Measurements from ENCODE around the gene COQ8B. TPM values are rescaled to one million over a fixed set of nuclear protein-coding genes. Genes with fewer than 3 reads are reported as not detected.

COQ8B gene

GRCh38 chr19:40642757-40643305 is 73.9 kb downstream of the COQ8B start:
- no peak overlapping the region for H4K8ac ChIP-seq (ENCODE audit: low read depth, low read length)
- H3K14ac ChIP-seq (ENCODE audit: low read length), result no peak overlapping the region
- H3K9me3 ChIP-seq (replicated peaks in 1 of 2; ENCODE audit: control insufficient read depth in 2 of 2, insufficient read depth in 1 of 2, low read depth in 1 of 2, low read length in 2 of 2), result no peaks in the 10 kb centered on the region
- H3K27me3 ChIP-seq (ENCODE audit: control insufficient read depth in 3 of 3, insufficient read depth in 3 of 3, low read depth in 1 of 3, low read length in 3 of 3), result no peaks in the 10 kb centered on the region
- peaks cover 0 to 9% of the 10 kb centered on the region in 2 donors for H3K4me1 ChIP-seq (ENCODE audit: control insufficient read depth in 2 of 2, insufficient read depth in 1 of 2, low read depth in 1 of 2, low read length in 2 of 2)
- no peak overlapping the region for H3K9ac ChIP-seq (ENCODE audit: low read depth, low read length, poor library complexity)
- no peak overlapping the region for H2BK120ac ChIP-seq (ENCODE audit: low read depth, low read length)
- no peak overlapping the region for H3K4me2 ChIP-seq (ENCODE audit: insufficient read depth, low read length, poor library complexity, severe bottlenecking)
- H3K27ac ChIP-seq (replicated peaks; ENCODE audit: low read length), result no peak overlapping the region
- no peak overlapping the region for H2BK15ac ChIP-seq (ENCODE audit: low read length)
- H4K91ac ChIP-seq (ENCODE audit: low read depth, low read length, poor library complexity), result no peak overlapping the region
- H2BK5ac ChIP-seq (ENCODE audit: low read length), result no peak overlapping the region
- DNase-seq (ENCODE audit: low spot score), result no peak
- no peak overlapping the region for H3K4ac ChIP-seq (ENCODE audit: low read length)
- no peak overlapping the region for H2BK12ac ChIP-seq (ENCODE audit: low read length)
- H3K23ac ChIP-seq (ENCODE audit: low read depth, low read length, poor library complexity), result no peak overlapping the region
- no peak overlapping the region for H3K4me3 ChIP-seq (ENCODE audit: low read length in 2 of 2)
- no peak overlapping the region for H2AK5ac ChIP-seq (ENCODE audit: low read depth, low read length)
- no peak overlapping the region for H2AFZ ChIP-seq (ENCODE audit: low read length)
- H3K79me1 ChIP-seq (ENCODE audit: low read depth, low read length), result no peaks in the 10 kb centered on the region
- H3K18ac ChIP-seq (ENCODE audit: low read length), result no peak overlapping the region
- no peaks in the 10 kb centered on the region for H3K36me3 ChIP-seq (replicated peaks in 1 of 2; ENCODE audit: control insufficient read depth in 2 of 2, insufficient read depth in 2 of 2, low read length in 2 of 2)
- no CpG with 5 or more reads among the region's 8 CpGs for WGBS, 2 donors (ENCODE audit: extremely low coverage in 2 of 2, insufficient read length in 2 of 2, insufficient replicate concordance in 1 of 2)

DNA sequence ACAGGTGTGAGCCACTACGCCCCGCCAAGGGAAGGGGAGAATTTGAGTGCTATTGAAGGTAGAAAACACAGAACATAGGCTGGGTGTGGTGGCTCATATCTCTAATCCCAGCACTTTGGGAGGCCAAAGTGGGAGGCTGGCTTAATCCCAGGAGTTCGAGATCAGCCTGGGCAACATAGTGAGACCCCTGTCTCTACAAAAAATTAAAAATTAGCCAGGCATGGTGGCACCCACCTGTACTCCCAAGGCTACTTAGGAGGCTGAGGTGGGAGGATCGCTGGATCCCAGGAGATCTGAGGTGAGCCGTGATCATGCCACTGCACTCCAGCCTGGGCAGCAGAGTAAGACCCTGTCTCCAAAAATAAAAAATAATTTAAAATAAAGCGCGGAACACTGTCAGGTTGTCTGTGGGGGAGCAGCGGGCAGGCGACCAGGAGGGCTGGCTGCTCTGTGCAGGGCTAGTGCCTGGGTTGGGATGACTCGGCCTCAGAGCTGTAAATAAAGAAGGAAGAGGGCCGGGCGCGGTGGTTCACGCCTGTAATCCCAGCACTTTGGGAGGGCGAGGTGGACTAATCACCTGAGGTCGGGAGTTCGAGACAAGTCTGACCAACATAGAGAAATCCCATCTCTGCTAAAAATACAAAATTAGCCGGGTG is 74.5 kb downstream of the COQ8B start:
- no peaks in the 10 kb centered on the region for H3K36me3 ChIP-seq (replicated peaks in 1 of 2; ENCODE audit: control insufficient read depth in 2 of 2, insufficient read depth in 2 of 2, low read length in 2 of 2)
- H3K27ac ChIP-seq (replicated peaks; ENCODE audit: low read length), result no peak overlapping the region
- no peak overlapping the region for H3K18ac ChIP-seq (ENCODE audit: low read length)
- no peak overlapping the region for H2BK120ac ChIP-seq (ENCODE audit: low read depth, low read length)
- H3K4me2 ChIP-seq (ENCODE audit: insufficient read depth, low read length, poor library complexity, severe bottlenecking), result no peak overlapping the region
- no peak overlapping the region for H2BK5ac ChIP-seq (ENCODE audit: low read length)
- H4K91ac ChIP-seq (ENCODE audit: low read depth, low read length, poor library complexity), result no peak overlapping the region
- no peak overlapping the region for H3K9ac ChIP-seq (ENCODE audit: low read depth, low read length, poor library complexity)
- WGBS, 2 donors (ENCODE audit: extremely low coverage in 2 of 2, insufficient read length in 2 of 2, insufficient replicate concordance in 1 of 2), result no CpG with 5 or more reads among the region's 18 CpGs
- DNase-seq (ENCODE audit: low spot score), result no peak
- H3K23ac ChIP-seq (ENCODE audit: low read depth, low read length, poor library complexity), result no peak overlapping the region
- no peak overlapping the region for H3K14ac ChIP-seq (ENCODE audit: low read length)
- H2BK15ac ChIP-seq (ENCODE audit: low read length), result no peak overlapping the region
- no peaks in the 10 kb centered on the region for H3K79me1 ChIP-seq (ENCODE audit: low read depth, low read length)
- no peak overlapping the region for H3K4ac ChIP-seq (ENCODE audit: low read length)
- no peaks in the 10 kb centered on the region for H3K27me3 ChIP-seq (ENCODE audit: control insufficient read depth in 3 of 3, insufficient read depth in 3 of 3, low read depth in 1 of 3, low read length in 3 of 3)
- no peak overlapping the region for H2BK12ac ChIP-seq (ENCODE audit: low read length)
- no peak overlapping the region for H2AFZ ChIP-seq (ENCODE audit: low read length)
- no peak overlapping the region for H3K4me3 ChIP-seq (ENCODE audit: low read length in 2 of 2)
- H3K9me3 ChIP-seq (replicated peaks in 1 of 2; ENCODE audit: control insufficient read depth in 2 of 2, insufficient read depth in 1 of 2, low read depth in 1 of 2, low read length in 2 of 2), result no peaks in the 10 kb centered on the region
- peaks cover 0 to 9% of the 10 kb centered on the region in 2 donors for H3K4me1 ChIP-seq (ENCODE audit: control insufficient read depth in 2 of 2, insufficient read depth in 1 of 2, low read depth in 1 of 2, low read length in 2 of 2)
- H4K8ac ChIP-seq (ENCODE audit: low read depth, low read length), result no peak overlapping the region
- H2AK5ac ChIP-seq (ENCODE audit: low read depth, low read length), result no peak overlapping the region

Small RNA genes lying within 50 kb of the gene (small RNA-seq; reads per million reads assigned to genes)
- not detected for gene RNU6-195P (ENCODE audit: insufficient read depth)

All from neuronal stem cell (in vitro differentiated cells).